ENCODE results near the gene ALMS1. TPM values are rescaled to one million over a fixed set of nuclear protein-coding genes. Genes with fewer than 3 reads are reported as not detected.
"Not testable (repeated sequence)": the region's sequence is repeated elsewhere in the genome, so short reads cannot be mapped to it uniquely, and the experiment has no call there.

Gene ALMS1
- total RNA-seq, 1 donor from 2014 or later, result 21.5 TPM

GRCh38 chr2:73624036-73624435, 238.4 kb downstream of the ALMS1 start:
- DNase-seq (ENCODE audit: low spot score), result not testable (repeated sequence)

GRCh38 chr2:73624625-73625024, 239.0 kb downstream of the ALMS1 start:
- DNase-seq (ENCODE audit: low spot score), result not testable (repeated sequence)

- DNase-seq (ENCODE audit: low spot score), result not testable (repeated sequence)
Measured at GRCh38 chr2:73626237-73626636, 240.6 kb downstream of the ALMS1 start.

- not testable (repeated sequence) for DNase-seq (ENCODE audit: low spot score)
Measured at GRCh38 chr2:73628493-73628892, 242.9 kb downstream of the ALMS1 start.

- DNase-seq (ENCODE audit: low spot score), result not testable (repeated sequence)
Measured at GRCh38 chr2:73630662-73631266, 245.1 kb downstream of the ALMS1 start.

- not testable (repeated sequence) for DNase-seq (ENCODE audit: low spot score)
Measured at GRCh38 chr2:73636977-73637376, 251.3 kb downstream of the ALMS1 start.

GRCh38 chr2:73638429-73638828, 252.8 kb downstream of the ALMS1 start:
- no peak for DNase-seq (ENCODE audit: low spot score)

GRCh38 chr2:73640511-73640911, 254.9 kb downstream of the ALMS1 start:
- DNase-seq (ENCODE audit: low spot score), result peak; percentile 29

GRCh38 chr2:73640946-73641766, 255.5 kb downstream of the ALMS1 start:
- DNase-seq (ENCODE audit: low spot score), result peak; percentile 25

GRCh38 chr2:73641767-73642062, 256.1 kb downstream of the ALMS1 start:
- DNase-seq (ENCODE audit: low spot score), result no peak

- peak; percentile 67 for DNase-seq (ENCODE audit: low spot score)
Measured at GRCh38 chr2:73642338-73643018, 256.8 kb downstream of the ALMS1 start, which contains the start of gene NAT8. Gene NAT8 (minus strand): TSS chr2:73642422. CDS start chr2:73641628, 794 bp downstream.

- DNase-seq (ENCODE audit: low spot score), result not testable (repeated sequence)
Measured at GRCh38 chr2:73647690-73648089, 262.1 kb downstream of the ALMS1 start.

GRCh38 chr2:73651591-73652230, 266.1 kb downstream of the ALMS1 start:
- DNase-seq (ENCODE audit: low spot score), result peak; percentile 64

- no peak for DNase-seq (ENCODE audit: low spot score)
Measured at GRCh38 chr2:73652348-73652747, 266.7 kb downstream of the ALMS1 start.

- no peak for DNase-seq (ENCODE audit: low spot score)
Measured at GRCh38 chr2:73654175-73654574, 268.5 kb downstream of the ALMS1 start.

Other genes with a start within 250 kb of the ALMS1 start
- gene NOTO, start 183.3 kb upstream of the ALMS1 start, total RNA-seq, result not detected
- 12.9 TPM for gene SMYD5, start 171.6 kb upstream of the ALMS1 start, total RNA-seq
- 20.8 TPM for gene PRADC1, start 152.6 kb upstream of the ALMS1 start, total RNA-seq
- 205 TPM for gene CCT7, start 151.5 kb upstream of the ALMS1 start, total RNA-seq
- 8.5 TPM for gene FBXO41, start 101.4 kb upstream of the ALMS1 start, total RNA-seq
- not detected for gene EGR4, start 92.3 kb upstream of the ALMS1 start, total RNA-seq